CD14-positive monocyte (primary cell): ENCODE data around the gene MECR. TPM values are rescaled to one million over a fixed set of nuclear protein-coding genes. Genes with fewer than 3 reads are reported as not detected.
A peak's percentile ranks its signal among the peaks of the same experiment; 100 is the strongest.

Experiments
- DNase-seq, 3 donors: peaks; one replicate each; pipeline ENCODE4 v3.0.0-alpha.2; 2011 to 2022
- H2AFZ ChIP-seq: 2 replicates; pipeline ENCODE4 v1.6.0; 2012; ENCODE audit warnings: mild to moderate bottlenecking, low read depth, low read length, inconsistent platforms; ENCODE audit not compliant: insufficient read depth, poor library complexity, severe bottlenecking
- H3K27ac ChIP-seq, 2 donors: 1 replicate in 1 of 2; 2 replicates in 1 of 2; pipeline ENCODE4 v1.5.1; 2012 to 2013; ENCODE audit warnings: low read length in 2 of 2, control low read depth in 1 of 2, inconsistent platforms in 1 of 2, low read depth in 1 of 2, mild to moderate bottlenecking in 1 of 2
- H3K27me3 ChIP-seq, 2 donors: one replicate each; pipeline versions ENCODE4 v1.6.0 to v1.6.1; 2011 to 2013; ENCODE audit warnings: low read length in 2 of 2; ENCODE audit not compliant: control insufficient read depth in 2 of 2, insufficient read depth in 2 of 2
- H3K36me3 ChIP-seq, 2 donors: replicated peaks in 1 of 2; 1 replicate in 1 of 2; 2 replicates in 1 of 2; pipeline versions ENCODE4 v1.5.1 to v1.6.1; 2012 to 2013; ENCODE audit warnings: low read length in 2 of 2, control low read depth in 1 of 2, inconsistent platforms in 1 of 2, mild to moderate bottlenecking in 1 of 2; ENCODE audit not compliant: insufficient read depth in 2 of 2, control insufficient read depth in 1 of 2
- H3K4me1 ChIP-seq, 2 donors: 1 replicate in 1 of 2; 2 replicates in 1 of 2; pipeline versions ENCODE4 v1.5.1 to v1.6.1; 2012 to 2013; ENCODE audit warnings: low read length in 2 of 2, control low read depth in 1 of 2, inconsistent platforms in 1 of 2, mild to moderate bottlenecking in 1 of 2, moderate library complexity in 1 of 2; ENCODE audit not compliant: insufficient read depth in 2 of 2, control insufficient read depth in 1 of 2
- H3K4me2 ChIP-seq: replicated peaks from 2 replicates; pipeline ENCODE3; 2012; ENCODE audit warnings: low read length, moderate library complexity, mild to moderate bottlenecking; ENCODE audit not compliant: poor library complexity, severe bottlenecking; ENCODE audit errors: extremely low read depth
- H3K4me3 ChIP-seq, 3 experiments: fragments of 200-600 bp in 1 of 3; sonication (generic) in 1 of 3; replicated peaks in 1 of 3; 1 replicate in 2 of 3; 2 replicates in 1 of 3; pipeline ENCODE4 v1.5.1; 2011 to 2013; ENCODE audit warnings: low read length in 3 of 3, mild to moderate bottlenecking in 3 of 3, control low read depth in 2 of 3, low read depth in 2 of 3, inconsistent platforms in 1 of 3, moderate library complexity in 1 of 3
- H3K79me2 ChIP-seq: 2 replicates; pipeline ENCODE4 v1.6.0; 2012; ENCODE audit warnings: mild to moderate bottlenecking, control low read depth, inconsistent platforms, low read length, moderate library complexity; ENCODE audit not compliant: insufficient read depth
- H3K9ac ChIP-seq: 2 replicates; pipeline ENCODE4 v1.6.0; 2017; ENCODE audit warnings: low read length, mild to moderate bottlenecking; ENCODE audit not compliant: insufficient read depth, poor library complexity, severe bottlenecking
- H3K9me3 ChIP-seq, 2 donors: replicated peaks in 1 of 2; 1 replicate in 1 of 2; 2 replicates in 1 of 2; pipeline versions ENCODE4 v1.5.1 to v1.6.1; 2012 to 2013; ENCODE audit warnings: low read length in 2 of 2, control low read depth in 1 of 2; ENCODE audit not compliant: control insufficient read depth in 1 of 2, insufficient read depth in 1 of 2
- H4K20me1 ChIP-seq: 2 replicates; pipeline ENCODE4 v1.6.0; 2012; ENCODE audit warnings: mild to moderate bottlenecking, low read length, control low read depth, moderate library complexity; ENCODE audit not compliant: insufficient read depth
- H3K27ac Mint-ChIP-seq, 7 donors: one replicate each; pipeline ENCODE4 v1.8.0; 2020; ENCODE audit warnings: mild to moderate bottlenecking in 7 of 7, mixed read lengths in 7 of 7, moderate library complexity in 6 of 7, inconsistent platforms in 2 of 7
- H3K27me3 Mint-ChIP-seq, 3 donors: one replicate each; pipeline ENCODE4 v1.8.0; 2021 to 2022; ENCODE audit warnings: low read depth in 3 of 3, mild to moderate bottlenecking in 3 of 3, mixed read lengths in 3 of 3, moderate library complexity in 3 of 3, inconsistent platforms in 1 of 3
- H3K36me3 Mint-ChIP-seq, 2 donors: one replicate each; pipeline ENCODE4 v1.8.0; 2020; ENCODE audit warnings: mixed read lengths in 2 of 2, inconsistent platforms in 1 of 2, mild to moderate bottlenecking in 1 of 2
- H3K4me1 Mint-ChIP-seq: one replicate; pipeline ENCODE4 v1.8.0; 2020; ENCODE audit warnings: mild to moderate bottlenecking, mixed read lengths
- H3K4me3 Mint-ChIP-seq, 2 donors: one replicate each; pipeline ENCODE4 v1.8.0; 2020; ENCODE audit warnings: mild to moderate bottlenecking in 2 of 2, mixed read lengths in 2 of 2, moderate library complexity in 1 of 2
- H3K9me3 Mint-ChIP-seq, 7 donors: one replicate each; pipeline ENCODE4 v1.8.0; 2020 to 2022; ENCODE audit warnings: mixed read lengths in 7 of 7, mild to moderate bottlenecking in 6 of 7, moderate library complexity in 6 of 7, inconsistent platforms in 2 of 7
- CTCF ChIP-seq: fragments of 200-600 bp; IDR thresholded peaks from one replicate; pipeline ENCODE4 v1.8.0; 2022; ENCODE audit warnings: antibody characterized with exemption, mild to moderate bottlenecking
- WGBS: methylation state at CpG from one replicate; pipeline ENCODE4 v1.1.5; 2013; ENCODE audit warnings: missing lambda C conversion rate; ENCODE audit not compliant: insufficient coverage; 5-methylcytosine and 5-hydroxymethylcytosine counted together
- intact Hi-C, 2 donors: fragments of 100-400 bp; cut with micrococcal nuclease; formaldehyde crosslinking; loops; one replicate each; pipeline versions ENCODE4 v1.15.0 to v1.15.1; 2023
- polyA plus RNA-seq, 3 donors: library from polyadenylated mRNA; depleted of rRNA in 1 of 3; unstranded in 2 of 3; stranded (reverse) in 1 of 3; fragments of 300-500 nt in 2 of 3; fragments of >200 nt in 1 of 3; fragmentation: Illumina TruSeq in 2 of 3; gene quantifications; 1 replicate in 2 of 3; 2 replicates in 1 of 3; pipeline ENCODE4 v1.2.3, GENCODE V29; 2012 to 2021

The MECR gene
- polyA plus RNA-seq, 3 donors = 6.3 to 8.5 (median 7.5) TPM

GRCh38 chr1:29243023-29243870, 12.5 kb upstream of the MECR start:
- DNase-seq = no peak
- WGBS = 87% methylated on average over 12 of the region's 16 CpGs
- Histone ChIP-seq H3K27me3 (peaks cover 15 to 32% of the 10 kb centered on the region in 2 donors), H3K27ac (no peak overlapping the region), H3K4me2 (no peak overlapping the region), H3K79me2 (no peaks in the 10 kb centered on the region), H3K4me3 (no peak overlapping the region), H3K4me1 (peaks cover 9 to 10% of the 10 kb centered on the region in 2 donors), H2AFZ (no peak overlapping the region), H3K36me3 (no peaks in the 10 kb centered on the region), H3K9ac (no peak overlapping the region), H3K9me3 (peaks cover 0 to 9% of the 10 kb centered on the region in 2 donors), H4K20me1 (no peaks in the 10 kb centered on the region)
- no peak for TF ChIP-seq CTCF
- peaks cover 26 to 41% (median 30%) of the 10 kb centered on the region in 3 donors for H3K27me3 Mint-ChIP-seq
- no peak overlapping the region for H3K27ac Mint-ChIP-seq
- peaks cover 10% of the 10 kb centered on the region for H3K4me1 Mint-ChIP-seq
- H3K4me3 Mint-ChIP-seq = no peak overlapping the region
- intact Hi-C loops = no loop called here
- H3K9me3 Mint-ChIP-seq = peaks cover 0 to 11% (median 1%) of the 10 kb centered on the region in 7 donors
- peaks cover 0 to 5% of the 10 kb centered on the region in 2 donors for H3K36me3 Mint-ChIP-seq

- H3K27me3 ChIP-seq = peaks cover 26 to 47% of the 10 kb centered on the region in 2 donors
- Mint-ChIP-seq H3K36me3 (peaks cover 6 to 14% of the 10 kb centered on the region in 2 donors), H3K27me3 (peaks cover 39 to 58% (median 44%) of the 10 kb centered on the region in 3 donors), H3K27ac (no peak overlapping the region), H3K4me3 (peak overlapping the region in 1 of 2 donors; percentile 41), H3K9me3 (peaks cover 0 to 19% (median 7%) of the 10 kb centered on the region in 7 donors), H3K4me1 (peaks cover 23% of the 10 kb centered on the region)
- H3K9ac ChIP-seq = no peak overlapping the region
- DNase-seq = no peak
- no peak overlapping the region for H3K4me3 ChIP-seq
- intact Hi-C loops = no loop called here
- no peak overlapping the region for H2AFZ ChIP-seq
- H3K79me2 ChIP-seq = no peaks in the 10 kb centered on the region
- H3K4me1 ChIP-seq = peaks cover 22 to 27% of the 10 kb centered on the region in 2 donors
- no peak overlapping the region for H3K4me2 ChIP-seq
- WGBS = 83% methylated on average over 2 of the region's 2 CpGs
- peaks cover 0 to 15% of the 10 kb centered on the region in 2 donors for H3K9me3 ChIP-seq
- no peaks in the 10 kb centered on the region for H3K36me3 ChIP-seq
- TF ChIP-seq CTCF = no peak
- no peak overlapping the region for H3K27ac ChIP-seq
- peaks cover 4% of the 10 kb centered on the region for H4K20me1 ChIP-seq
Measured at GRCh38 chr1:29240986-29241385, 10.3 kb upstream of the MECR start.
